ENCODE data around the gene THAP7. TPM values are rescaled to one million over a fixed set of nuclear protein-coding genes. Genes with fewer than 3 reads are reported as not detected.

Gene THAP7
- total RNA-seq, 2 experiments from 2014 or later, result 24.7 to 25.4 TPM

DNA sequence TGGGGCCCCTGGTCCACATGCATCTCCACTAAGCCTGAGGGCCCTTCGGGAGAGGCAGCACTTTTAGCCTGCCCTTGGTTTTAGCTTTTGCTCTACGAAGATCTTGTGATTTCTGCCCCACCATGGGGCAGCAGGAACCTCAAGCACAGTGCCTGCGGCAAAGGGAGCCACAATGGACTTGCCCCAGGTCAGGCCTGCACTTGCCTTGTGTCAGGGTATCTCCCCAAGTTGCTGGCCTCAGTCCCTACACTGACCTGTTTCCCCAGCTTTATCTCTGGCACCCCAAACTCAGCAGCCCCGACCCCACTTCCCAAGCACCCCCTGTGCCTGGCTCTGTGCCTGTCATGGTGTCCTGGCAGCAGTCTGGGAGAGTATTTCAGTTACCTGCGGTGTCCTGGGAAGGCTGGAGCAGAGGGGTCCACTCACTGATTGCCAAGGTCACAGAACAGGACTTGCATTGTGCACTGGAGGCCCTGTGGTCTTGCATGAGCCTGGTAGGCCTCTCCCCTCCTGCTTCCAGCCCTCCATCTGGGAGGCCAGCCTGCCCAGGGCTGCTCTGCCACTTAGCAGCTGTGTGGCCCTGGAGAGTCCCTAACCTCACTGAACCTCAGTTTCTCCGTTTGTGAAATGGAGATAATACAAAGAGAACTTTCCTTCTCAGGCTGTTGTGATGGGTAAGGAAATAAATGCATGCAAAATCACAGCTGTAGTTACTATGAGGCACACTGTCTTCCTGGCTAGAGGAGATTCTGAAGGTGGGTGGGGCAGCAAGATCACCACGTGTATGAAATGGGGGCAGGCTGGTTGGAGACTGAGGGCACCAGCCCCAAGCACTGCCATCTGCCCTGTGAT, 38.5 kb downstream of the THAP7 start:
- Mint-ChIP-seq H3K27ac (no peak overlapping the region), H3K4me3 (no peak overlapping the region), H3K9me3 (no peaks in the 10 kb centered on the region), H3K4me1 (peaks cover 5% of the 10 kb centered on the region), H3K36me3 (ENCODE audit: low read depth) (no peaks in the 10 kb centered on the region), H3K27me3 (peaks cover 25% of the 10 kb centered on the region)
- POLR2A ChIA-PET, result no interaction called here
- no peak for DNase-seq
- CTCF ChIA-PET, result no interaction called here

DNA sequence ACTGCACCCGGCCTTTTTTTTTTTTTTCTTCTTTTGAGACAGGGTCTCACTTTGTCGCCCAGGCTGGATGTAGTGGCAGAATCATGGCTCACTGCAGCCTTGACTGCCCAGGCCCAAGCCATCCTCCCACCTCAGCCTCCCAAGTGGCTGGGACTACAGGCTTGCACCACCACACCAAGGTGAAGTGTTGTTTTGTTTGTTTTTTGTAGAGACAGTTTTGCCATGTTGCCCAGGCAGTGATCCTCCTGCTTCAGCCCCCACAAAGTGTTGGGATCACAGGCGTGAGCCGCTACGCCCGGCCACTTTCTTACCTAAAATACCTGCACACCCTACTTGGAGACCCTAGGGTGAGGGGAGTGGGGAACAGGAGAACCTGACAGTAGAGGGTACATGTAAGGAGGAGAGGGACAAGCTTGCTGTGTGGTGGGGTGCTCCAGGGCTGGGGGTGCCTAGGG, 39.4 kb downstream of the THAP7 start:
- Mint-ChIP-seq H3K27ac (no peak overlapping the region), H3K4me1 (peaks cover 7% of the 10 kb centered on the region), H3K36me3 (ENCODE audit: low read depth) (no peaks in the 10 kb centered on the region), H3K4me3 (no peak overlapping the region), H3K9me3 (no peaks in the 10 kb centered on the region), H3K27me3 (peaks cover 33% of the 10 kb centered on the region)
- POLR2A ChIA-PET, result no interaction called here
- DNase-seq, result no peak
- CTCF ChIA-PET, result interaction anchor here (0.7 to 1.5 kb wide), 3 partner anchors 10 to 51 kb away, joined by 4 to 8 read pairs (median 4); no protein-coding TSS in a partner anchor

DNA sequence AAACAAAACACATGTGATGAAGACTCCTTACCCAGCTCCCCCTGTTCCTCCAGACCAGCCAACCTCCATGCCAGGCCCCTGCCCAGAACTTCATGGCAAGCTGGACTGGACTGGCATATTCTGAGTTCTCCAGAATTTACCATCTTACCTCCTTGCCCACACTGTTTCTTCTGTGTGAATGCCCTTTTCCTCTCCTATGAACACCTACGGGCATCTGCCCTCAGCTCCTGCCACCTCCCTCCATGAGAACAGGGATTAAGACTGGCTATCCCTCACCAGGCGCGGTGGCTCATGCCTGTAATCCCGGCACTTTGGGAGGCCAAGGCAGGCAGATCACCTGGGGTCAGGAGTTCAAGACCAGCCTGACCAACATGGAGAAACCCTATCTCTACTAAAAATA, 41.3 kb downstream of the THAP7 start:
- Mint-ChIP-seq H3K27ac (no peak overlapping the region), H3K4me1 (peaks cover 10% of the 10 kb centered on the region), H3K27me3 (peaks cover 34% of the 10 kb centered on the region), H3K4me3 (no peak overlapping the region), H3K36me3 (ENCODE audit: low read depth) (no peaks in the 10 kb centered on the region), H3K9me3 (no peaks in the 10 kb centered on the region)
- POLR2A ChIA-PET, result no interaction called here
- DNase-seq, result no peak
- CTCF ChIA-PET, result interaction anchor here (0.9 to 1.7 kb wide), 2 partner anchors 23 to 142 kb away, joined by 3 to 5 read pairs; no protein-coding TSS in a partner anchor

DNA sequence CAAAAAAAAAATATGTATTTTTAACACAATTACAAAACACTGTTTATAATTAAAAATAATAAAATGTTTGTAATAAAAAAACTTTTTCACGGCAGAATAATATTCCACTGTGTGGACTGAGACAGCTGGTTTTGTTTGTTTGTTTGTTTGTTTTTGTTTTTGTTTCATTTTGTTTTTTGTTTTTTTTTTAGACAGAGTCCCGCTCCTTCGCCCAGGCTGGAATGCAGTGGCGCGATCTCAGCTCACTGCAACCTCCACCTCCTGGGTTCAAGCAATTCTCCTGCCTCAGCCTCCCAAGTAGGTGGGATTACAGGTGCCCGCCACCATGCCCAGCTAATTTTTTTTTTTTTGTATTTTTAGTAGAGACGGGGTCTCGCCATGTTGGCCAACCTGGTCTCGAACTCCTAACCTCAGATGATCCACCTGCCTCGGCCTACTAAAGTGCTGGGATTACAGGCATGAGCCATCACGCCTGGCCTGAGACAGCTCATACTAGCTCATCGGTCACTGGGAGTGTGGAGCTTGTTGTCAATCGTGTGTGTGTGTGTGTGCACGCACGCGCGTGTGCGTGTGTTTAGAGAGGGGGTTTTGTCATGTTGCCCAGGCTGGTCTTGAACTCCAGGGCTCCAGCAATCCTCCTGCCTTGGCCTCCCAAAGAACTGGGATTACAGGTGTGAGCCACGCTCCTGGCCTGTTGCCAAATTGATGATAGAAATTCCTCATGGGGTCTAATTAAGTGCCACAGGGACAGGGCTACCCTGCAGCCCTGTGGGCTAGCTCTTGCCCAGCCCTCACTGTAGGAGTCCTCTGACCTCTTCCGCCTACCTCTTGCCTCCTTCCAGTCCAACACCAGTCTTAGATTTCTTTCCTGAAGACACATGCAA, 42.1 kb downstream of the THAP7 start:
- no peak for DNase-seq
- Mint-ChIP-seq H3K27me3 (peaks cover 31% of the 10 kb centered on the region), H3K9me3 (no peaks in the 10 kb centered on the region), H3K36me3 (ENCODE audit: low read depth) (no peaks in the 10 kb centered on the region), H3K4me1 (peaks cover 10% of the 10 kb centered on the region), H3K27ac (no peak overlapping the region), H3K4me3 (no peak overlapping the region)
- ChIA-PET CTCF (interaction anchor here (0.9 to 1.7 kb wide), 2 partner anchors 22 to 143 kb away, joined by 3 to 5 read pairs; no protein-coding TSS in a partner anchor), POLR2A (no interaction called here)

DNA sequence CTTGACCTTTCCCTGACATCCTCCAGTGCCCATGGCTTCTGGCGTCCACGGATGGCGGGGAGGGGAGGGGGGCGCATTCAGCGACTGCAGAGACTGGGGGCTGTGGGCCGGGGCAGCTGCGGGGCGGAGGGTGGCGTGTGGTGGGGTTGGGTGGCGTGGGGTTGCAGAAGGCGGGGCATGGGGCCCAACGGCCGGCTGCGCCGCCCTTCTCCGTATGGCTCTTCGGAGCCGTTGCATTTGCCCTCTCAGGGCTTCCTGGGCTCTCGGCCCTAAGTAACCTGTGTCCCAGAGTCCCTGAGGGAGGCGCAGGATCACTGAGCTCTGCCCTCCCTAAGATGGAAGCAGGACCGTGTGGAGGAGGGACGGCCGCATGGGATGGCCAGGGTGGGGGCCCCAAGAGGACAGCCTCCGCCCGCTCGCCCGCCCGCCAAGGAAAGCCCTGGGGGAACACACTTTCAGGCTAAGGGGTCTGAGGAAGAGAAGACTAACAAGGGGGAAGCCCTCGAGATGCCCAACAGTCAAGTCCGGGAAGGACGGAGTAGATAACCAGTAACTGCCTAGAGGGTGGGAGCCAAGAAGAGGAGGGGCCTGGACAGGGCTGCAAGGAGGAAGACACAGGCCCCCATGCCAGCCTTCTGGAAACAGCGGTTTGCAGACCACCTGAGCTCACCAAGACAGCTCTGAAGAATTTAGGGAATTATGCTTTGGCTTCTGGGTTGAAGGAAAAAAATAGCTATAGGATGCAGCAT, 44.1 kb downstream of the THAP7 start:
- peaks cover 12% of the 10 kb centered on the region for H3K36me3 Mint-ChIP-seq (ENCODE audit: low read depth)
- H3K27ac Mint-ChIP-seq, result no peak overlapping the region
- peak overlapping the region; percentile 48 for H3K4me3 Mint-ChIP-seq
- ChIA-PET POLR2A (interaction anchor here (0.5 to 0.9 kb wide), 2 partner anchors 9 to 426 kb away, joined by 3 to 4 read pairs; no protein-coding TSS in a partner anchor), CTCF (interaction anchor here (0.6 to 1.2 kb wide), 4 partner anchors 11 to 409 kb away, joined by 3 to 4 read pairs (median 3); no protein-coding TSS in a partner anchor)
- DNase-seq, result no peak
- no peaks in the 10 kb centered on the region for H3K9me3 Mint-ChIP-seq
- peaks cover 4% of the 10 kb centered on the region for H3K4me1 Mint-ChIP-seq
- peaks cover 21% of the 10 kb centered on the region for H3K27me3 Mint-ChIP-seq

DNA sequence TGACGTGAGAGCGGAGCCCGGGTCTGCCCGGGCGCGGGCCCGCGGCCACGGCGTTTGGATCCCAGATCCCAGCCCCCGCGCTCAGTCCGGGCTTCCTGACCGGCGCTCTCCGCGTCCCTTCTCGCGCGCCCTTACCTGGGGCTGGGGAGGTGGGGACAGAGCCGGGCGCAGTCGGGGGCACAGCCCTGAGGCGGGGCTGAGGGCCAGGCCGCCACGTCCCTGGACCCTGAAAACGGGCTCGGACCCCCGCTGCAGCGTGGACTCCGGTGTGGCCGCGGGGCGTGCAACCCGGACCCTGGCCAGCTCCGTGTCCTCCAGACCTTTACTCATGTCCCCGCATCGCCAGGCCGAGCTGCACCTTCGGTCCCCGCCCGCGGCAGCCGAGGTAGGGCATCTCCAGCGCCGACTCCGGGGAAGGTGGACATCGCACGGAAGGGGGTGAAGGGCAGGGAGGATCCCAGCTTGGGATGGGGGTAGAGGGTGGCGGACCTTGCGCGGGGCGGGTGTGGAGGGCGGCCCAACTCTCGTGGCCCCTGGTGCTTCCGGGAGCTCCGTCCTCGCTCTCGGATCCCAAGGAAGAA, 44.7 kb downstream of the THAP7 start:
- Mint-ChIP-seq H3K27ac (no peak overlapping the region), H3K27me3 (peaks cover 21% of the 10 kb centered on the region), H3K4me1 (peaks cover 4% of the 10 kb centered on the region), H3K9me3 (no peaks in the 10 kb centered on the region), H3K36me3 (ENCODE audit: low read depth) (peaks cover 18% of the 10 kb centered on the region), H3K4me3 (peak overlapping the region; percentile 48)
- ChIA-PET POLR2A (interaction anchor here (0.5 to 0.9 kb wide), 3 partner anchors 9 to 425 kb away, joined by 3 to 4 read pairs (median 3); no protein-coding TSS in a partner anchor), CTCF (no interaction called here)
- no peak for DNase-seq

DNA sequence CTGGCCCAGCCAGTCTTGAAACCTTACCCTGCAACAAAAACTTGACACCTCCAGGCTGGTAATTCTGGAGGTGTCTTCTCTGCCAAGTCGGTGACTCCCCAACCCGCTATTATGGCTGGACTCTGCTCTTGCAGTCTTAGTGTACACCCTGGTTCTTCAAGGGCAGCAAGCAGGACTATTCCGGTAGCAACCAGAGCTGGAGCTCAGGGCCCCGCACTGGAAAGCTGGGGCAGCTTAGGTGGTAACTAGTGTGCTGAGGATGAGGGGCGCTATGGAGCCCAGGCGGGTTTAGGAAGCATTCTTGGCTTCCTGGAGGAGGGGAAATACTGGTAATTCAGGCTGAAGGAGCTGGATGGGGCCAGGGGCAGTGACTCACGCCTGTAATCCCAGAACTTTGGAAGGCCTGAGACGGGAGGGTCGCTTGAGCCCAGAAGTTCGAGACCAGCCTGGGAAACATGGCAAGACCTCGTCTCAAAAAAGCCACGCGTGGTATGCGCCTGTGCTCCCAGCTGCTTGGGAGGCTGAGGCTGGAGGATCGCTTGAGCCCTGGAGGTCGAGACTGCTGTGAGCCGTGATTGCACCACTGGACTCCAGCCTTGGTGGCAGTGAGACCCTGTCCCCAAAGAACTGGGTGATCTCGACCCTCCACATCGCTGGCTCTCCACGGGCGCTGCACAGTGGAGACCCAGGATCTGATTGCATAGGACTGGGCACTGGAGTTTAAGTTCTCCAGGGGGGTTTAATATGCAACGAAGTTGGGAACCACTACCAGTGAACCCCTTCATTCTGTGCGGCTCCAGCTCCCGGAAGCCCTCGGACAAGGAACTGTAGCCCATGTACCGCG, 45.4 kb downstream of the THAP7 start:
- H3K36me3 Mint-ChIP-seq (ENCODE audit: low read depth), result peaks cover 23% of the 10 kb centered on the region
- ChIA-PET POLR2A (interaction anchor here (0.9 kb wide), 2 partner anchors 8 to 47 kb away, joined by 3 read pairs; no protein-coding TSS in a partner anchor), CTCF (no interaction called here)
- H3K4me1 Mint-ChIP-seq, result peaks cover 4% of the 10 kb centered on the region
- no peak overlapping the region for H3K27ac Mint-ChIP-seq
- H3K27me3 Mint-ChIP-seq, result peaks cover 21% of the 10 kb centered on the region
- no peak for DNase-seq
- no peak overlapping the region for H3K4me3 Mint-ChIP-seq
- no peaks in the 10 kb centered on the region for H3K9me3 Mint-ChIP-seq

DNA sequence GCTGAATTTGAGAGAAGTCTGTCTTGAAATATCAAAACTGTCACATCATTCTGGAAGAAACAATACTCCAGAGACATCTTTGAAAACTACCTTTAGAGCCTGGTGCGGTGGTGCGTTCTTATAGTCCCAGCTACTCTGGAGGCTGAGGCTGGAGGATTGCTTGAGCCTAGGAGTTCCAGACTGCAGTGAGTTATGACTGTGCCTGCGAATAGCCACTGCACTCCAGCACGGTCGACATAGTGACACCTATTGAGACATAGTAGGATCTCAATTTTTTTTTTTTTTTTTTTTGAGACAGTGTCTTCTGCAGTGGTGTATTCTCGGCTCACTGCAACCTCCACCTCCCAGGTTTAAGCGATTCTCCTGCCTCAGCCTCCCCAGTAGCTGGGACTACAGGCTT, 46.4 kb downstream of the THAP7 start:
- H3K27ac Mint-ChIP-seq, result no peak overlapping the region
- ChIA-PET CTCF (interaction anchor here (1.0 kb wide), 1 partner anchor 17 kb away, joined by 5 read pairs; no protein-coding TSS in a partner anchor), POLR2A (no interaction called here)

DNA sequence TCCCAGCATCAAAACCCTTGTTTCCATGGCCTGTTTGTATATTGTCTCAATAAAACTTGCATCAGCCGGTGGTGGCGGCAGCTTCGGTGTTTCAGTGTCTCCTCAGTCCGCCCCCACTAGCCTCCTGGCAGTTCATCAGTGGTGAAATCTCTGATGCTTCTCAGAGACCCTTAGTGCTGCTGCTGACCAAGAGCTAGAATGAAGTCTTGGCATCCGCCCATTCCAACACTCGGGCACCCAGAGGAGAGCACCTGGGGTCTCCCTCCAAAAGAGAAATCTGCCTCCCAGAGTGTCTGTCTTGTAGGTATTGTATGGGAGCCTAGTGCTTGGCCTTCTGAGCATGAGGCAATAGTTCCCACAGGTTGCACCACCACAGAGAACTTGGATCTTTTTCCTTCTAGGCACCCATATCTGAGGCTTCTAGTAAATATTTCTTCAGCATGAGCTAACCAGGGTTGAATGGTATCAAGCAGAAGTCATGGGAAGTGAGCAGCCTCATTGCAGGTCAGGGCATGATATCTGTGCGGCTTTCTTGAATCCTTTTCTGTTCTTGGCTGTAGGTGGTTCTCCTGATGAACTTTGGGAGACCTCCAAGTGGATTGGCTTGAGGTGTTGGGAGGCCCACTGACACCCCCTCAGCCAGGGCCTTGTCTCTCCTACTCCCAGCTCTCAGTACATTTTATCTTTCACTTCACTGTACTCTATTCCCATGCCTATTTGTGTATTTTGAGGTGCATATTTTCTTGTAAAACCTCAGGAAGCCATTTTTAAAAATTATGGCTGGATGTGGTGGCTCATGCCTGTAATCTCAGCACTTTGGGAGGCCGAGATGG, 48.0 kb downstream of the THAP7 start:
- no peaks in the 10 kb centered on the region for H3K9me3 Mint-ChIP-seq
- H3K36me3 Mint-ChIP-seq (ENCODE audit: low read depth), result peaks cover 36% of the 10 kb centered on the region
- peaks cover 13% of the 10 kb centered on the region for H3K27me3 Mint-ChIP-seq
- no peak overlapping the region for H3K4me3 Mint-ChIP-seq
- no peak for DNase-seq
- H3K4me1 Mint-ChIP-seq, result peaks cover 12% of the 10 kb centered on the region
- ChIA-PET CTCF (interaction anchor here (1.2 kb wide), 1 partner anchor 68 kb away, joined by 4 read pairs; no protein-coding TSS in a partner anchor), POLR2A (interaction anchor here (1.4 kb wide), 1 partner anchor 28 kb away, joined by 3 read pairs; no protein-coding TSS in a partner anchor)
- H3K27ac Mint-ChIP-seq, result no peak overlapping the region

More for the DNA sequence above, 46.4 kb downstream of the THAP7 start:
- no peak for DNase-seq
- Mint-ChIP-seq H3K4me3 (no peak overlapping the region), H3K27me3 (peaks cover 20% of the 10 kb centered on the region), H3K9me3 (no peaks in the 10 kb centered on the region), H3K4me1 (peaks cover 4% of the 10 kb centered on the region), H3K36me3 (ENCODE audit: low read depth) (peaks cover 27% of the 10 kb centered on the region)

DNA sequence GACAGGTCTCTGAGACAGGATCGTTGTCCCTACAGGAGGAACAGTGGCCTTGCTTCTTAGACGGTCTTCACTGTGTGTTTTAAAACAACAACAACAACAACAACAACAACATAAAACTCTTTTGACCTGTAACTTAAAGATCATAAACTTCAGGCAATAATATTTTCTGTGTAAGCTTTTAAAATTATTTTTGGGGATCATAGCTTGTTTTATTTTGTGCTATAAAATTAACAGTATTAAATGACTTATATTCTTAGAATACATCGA, 48.6 kb downstream of the THAP7 start:
- H3K9me3 Mint-ChIP-seq, result no peaks in the 10 kb centered on the region
- no peak for DNase-seq
- ChIA-PET POLR2A (interaction anchor here (1.4 kb wide), 1 partner anchor 28 kb away, joined by 3 read pairs; no protein-coding TSS in a partner anchor), CTCF (interaction anchor here (0.9 to 1.2 kb wide), 2 partner anchors 8 to 68 kb away, joined by 4 to 8 read pairs; no protein-coding TSS in a partner anchor)
- no peak overlapping the region for H3K27ac Mint-ChIP-seq
- peaks cover 37% of the 10 kb centered on the region for H3K36me3 Mint-ChIP-seq (ENCODE audit: low read depth)
- H3K27me3 Mint-ChIP-seq, result peaks cover 11% of the 10 kb centered on the region
- H3K4me3 Mint-ChIP-seq, result no peak overlapping the region
- peaks cover 12% of the 10 kb centered on the region for H3K4me1 Mint-ChIP-seq
